ENCODE data around the gene TNS2.

TNS2 gene

GRCh38 chr12:53062011-53062961 is 12.4 kb downstream of the TNS2 start:
- TF ChIP-seq CTCF (IDR thresholded peaks at IDR 0.05; ENCODE audit: insufficient read depth, low read length, missing control alignments), result no peak
- H3K4me3 ChIP-seq (ENCODE audit: low read depth, low read length), result no peak overlapping the region
- DNase-seq (ENCODE audit: low read depth, low spot score), result no peak
- CTCF ChIA-PET, result interaction anchor here (0.8 to 28.9 kb wide), 18 partner anchors 7 to 237 kb away, joined by 3 to 655 read pairs (median 4); partner anchors contain the start of genes CSAD, IGFBP6, MYG1 and SOAT2
- POLR2A ChIA-PET, result interaction anchor here (0.6 to 7.6 kb wide), 11 partner anchors 9 to 131 kb away, joined by 3 to 74 read pairs (median 3); partner anchors contain the start of genes CSAD, IGFBP6 and ZNF740

GRCh38 chr12:53062977-53063707 is 13.3 kb downstream of the TNS2 start:
- ChIA-PET CTCF (interaction anchor here (0.7 to 28.9 kb wide), 15 partner anchors 7 to 236 kb away, joined by 3 to 655 read pairs (median 4); partner anchors contain the start of genes CSAD, IGFBP6, MYG1 and SOAT2), POLR2A (interaction anchor here (0.7 to 7.6 kb wide), 7 partner anchors 9 to 134 kb away, joined by 3 to 74 read pairs (median 3); partner anchors contain the start of gene IGFBP6)
- no peak overlapping the region for H3K4me3 ChIP-seq (ENCODE audit: low read depth, low read length)
- DNase-seq (ENCODE audit: low read depth, low spot score), result no peak
- TF ChIP-seq CTCF (IDR thresholded peaks at IDR 0.05; ENCODE audit: insufficient read depth, low read length, missing control alignments), result no peak

GRCh38 chr12:53063708-53064612 is 14.1 kb downstream of the TNS2 start:
- no peak for TF ChIP-seq CTCF (IDR thresholded peaks at IDR 0.05; ENCODE audit: insufficient read depth, low read length, missing control alignments)
- ChIA-PET POLR2A (interaction anchor here (0.7 to 8.2 kb wide), 9 partner anchors 9 to 134 kb away, joined by 3 to 74 read pairs (median 10); partner anchors contain the start of genes IGFBP6, SOAT2, SPRYD3 and ZNF740), CTCF (interaction anchor here (0.7 to 28.9 kb wide), 16 partner anchors 8 to 235 kb away, joined by 3 to 655 read pairs (median 22); partner anchors contain the start of genes CSAD, IGFBP6, MYG1 and SOAT2)
- no peak for DNase-seq (ENCODE audit: low read depth, low spot score)
- H3K4me3 ChIP-seq (ENCODE audit: low read depth, low read length), result no peak overlapping the region

- CTCF ChIA-PET, result interaction anchor here (0.9 to 28.9 kb wide), 25 partner anchors 9 to 280 kb away, joined by 3 to 655 read pairs (median 11); partner anchors contain the start of genes AAAS, CSAD, IGFBP6 and SOAT2
- POLR2A ChIA-PET, result interaction anchor here (0.9 to 8.2 kb wide), 10 partner anchors 8 to 133 kb away, joined by 3 to 74 read pairs (median 8); partner anchors contain the start of genes IGFBP6, SOAT2, SPRYD3 and ZNF740
- TF ChIP-seq CTCF (IDR thresholded peaks at IDR 0.05; ENCODE audit: insufficient read depth, low read length, missing control alignments), result no peak
- no peak for DNase-seq (ENCODE audit: low read depth, low spot score)
- H3K4me3 ChIP-seq (ENCODE audit: low read depth, low read length), result no peak overlapping the region
These were observed 15.0 kb downstream of the TNS2 start for GRCh38 chr12:53064613-53065436.

Measured in AG04449 (cell line).